NCI-H69 (cell line): ENCODE data around the gene SSPN.
"Not testable (repeated sequence)": the region's sequence is repeated elsewhere in the genome, so short reads cannot be mapped to it uniquely, and the experiment has no call there.

Experiments
- DNase-seq: peaks from one replicate; lab custom pipeline; 2025; lab: John Stamatoyannopoulos, UW

Gene SSPN

GRCh38 chr12:26229910-26230309 is 34.5 kb downstream of the SSPN start:
- no peak for DNase-seq

GRCh38 chr12:26231470-26231869 is 36.1 kb downstream of the SSPN start:
- DNase-seq, result no peak

- DNase-seq, result no peak
Measured at GRCh38 chr12:26231921-26232320, 36.5 kb downstream of the SSPN start.

GRCh38 chr12:26233631-26234030 is 38.3 kb downstream of the SSPN start:
- no peak for DNase-seq

- DNase-seq, result not testable (repeated sequence)
Measured at GRCh38 chr12:26235465-26235864, 40.1 kb downstream of the SSPN start.

- DNase-seq, result no peak
Measured at GRCh38 chr12:26238341-26239121, 43.2 kb downstream of the SSPN start.

GRCh38 chr12:26239122-26239851 is 43.9 kb downstream of the SSPN start:
- no peak for DNase-seq

- no peak for DNase-seq
Measured at GRCh38 chr12:26239852-26240815, 44.8 kb downstream of the SSPN start.

- DNase-seq, result no peak
Measured at GRCh38 chr12:26241080-26241479, 45.7 kb downstream of the SSPN start.

GRCh38 chr12:26242683-26243082 is 47.3 kb downstream of the SSPN start:
- DNase-seq, result no peak

GRCh38 chr12:26244503-26244902 is 49.1 kb downstream of the SSPN start:
- DNase-seq, result no peak

GRCh38 chr12:26245175-26245942 is 50.0 kb downstream of the SSPN start:
- no peak for DNase-seq

- DNase-seq, result no peak
Measured at GRCh38 chr12:26246483-26247164, 51.3 kb downstream of the SSPN start.

- no peak for DNase-seq
Measured at GRCh38 chr12:26247873-26248272, 52.5 kb downstream of the SSPN start.

GRCh38 chr12:26250801-26251200 is 55.4 kb downstream of the SSPN start:
- DNase-seq, result no peak

- no peak for DNase-seq
Measured at GRCh38 chr12:26251600-26251999, 56.2 kb downstream of the SSPN start.

GRCh38 chr12:26252946-26253345 is 57.6 kb downstream of the SSPN start:
- DNase-seq, result no peak

GRCh38 chr12:26255893-26256645 is 60.7 kb downstream of the SSPN start:
- DNase-seq, result no peak

GRCh38 chr12:26264215-26264838 is 69.0 kb downstream of the SSPN start:
- DNase-seq, result no peak

GRCh38 chr12:26265606-26266005 is 70.2 kb downstream of the SSPN start:
- DNase-seq, result no peak
